Thoracic aorta (tissue), 2 donors: Measurements from ENCODE around the gene FAM98A. TPM values are rescaled to one million over a fixed set of nuclear protein-coding genes. Genes with fewer than 3 reads are reported as not detected.

ENCODE experiments used
- ATAC-seq: fragments of 150-250 bp; one replicate; pipeline ENCODE4 v1.8.0; 2017; ENCODE audit warnings: low read depth; ENCODE audit not compliant: insufficient number of reproducible peaks, low FRiP score
- DNase-seq: peaks from one replicate; pipeline ENCODE4 v3.0.0-alpha.2; 2020; ENCODE audit warnings: low spot score
- H3K27ac ChIP-seq, 2 donors: fragments of 200-600 bp; sonication (generic); 1 replicate in 1 of 2; 2 replicates in 1 of 2; pipeline ENCODE4 v1.5.1; 2016; ENCODE audit warnings: mild to moderate bottlenecking in 2 of 2, moderate library complexity in 2 of 2
- H3K27me3 ChIP-seq: fragments of 200-600 bp; sonication (generic); replicated peaks from 2 replicates; pipeline ENCODE4 v1.6.0; 2016; ENCODE audit warnings: mild to moderate bottlenecking; ENCODE audit not compliant: insufficient read depth
- H3K36me3 ChIP-seq: fragments of 200-600 bp; sonication (generic); one replicate; pipeline ENCODE4 v1.5.1; 2016
- H3K4me1 ChIP-seq, 2 donors: fragments of 200-600 bp; sonication (generic); 1 replicate in 1 of 2; 2 replicates in 1 of 2; pipeline versions ENCODE4 v1.5.1 to v1.6.0; 2016; ENCODE audit warnings: low read depth in 2 of 2, mild to moderate bottlenecking in 1 of 2; ENCODE audit not compliant: control insufficient read depth in 1 of 2
- H3K4me3 ChIP-seq: fragments of 200-600 bp; sonication (generic); 2 replicates; pipeline ENCODE4 v1.5.1; 2016; ENCODE audit warnings: mild to moderate bottlenecking
- H3K9me3 ChIP-seq: fragments of 200-600 bp; sonication (generic); 2 replicates; pipeline ENCODE4 v1.5.1; 2016
- CTCF ChIP-seq: fragments of 200-600 bp; sonication (generic); IDR thresholded peaks from one replicate; pipeline ENCODE4 v1.5.1; 2019; ENCODE audit warnings: antibody characterized with exemption
- total RNA-seq, 2 donors: library from RNA; depleted of rRNA; stranded (reverse); fragments of >200 nt; gene quantifications; one replicate each; pipeline versions ENCODE4 v1.1.0 to v1.2.3, GENCODE V29; 2016

Gene FAM98A
- total RNA-seq, 2 donors from 2014 or later: 75.9 to 94.7 TPM

DNA sequence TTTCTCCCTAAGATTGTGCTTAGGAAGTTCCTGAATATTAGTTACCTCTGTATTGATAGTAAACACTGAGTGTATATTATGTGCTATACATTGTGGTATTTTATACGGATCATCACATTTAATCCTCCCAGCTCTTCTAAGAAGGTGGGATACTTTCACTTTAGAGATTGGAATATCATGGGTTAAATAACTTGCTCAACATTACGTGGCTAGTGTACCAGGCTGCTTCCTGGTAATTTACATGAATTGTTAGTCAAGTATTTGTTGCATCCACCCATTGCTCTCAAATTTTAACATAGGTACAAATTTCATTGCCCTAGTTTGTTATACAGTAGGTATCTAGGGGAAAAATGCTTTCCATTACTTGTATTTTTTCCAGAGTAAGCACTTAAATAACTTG, 21.4 kb downstream of the FAM98A start:
- H3K4me1 ChIP-seq: no peaks in the 10 kb centered on the region
- no peaks in the 10 kb centered on the region for H3K9me3 ChIP-seq
- no peaks in the 10 kb centered on the region for H3K36me3 ChIP-seq
- H3K4me3 ChIP-seq: no peak overlapping the region
- no peak for TF ChIP-seq CTCF
- no peak for ATAC-seq
- H3K27me3 ChIP-seq: no peaks in the 10 kb centered on the region
- no peak for DNase-seq
- H3K27ac ChIP-seq: no peak overlapping the region

DNA sequence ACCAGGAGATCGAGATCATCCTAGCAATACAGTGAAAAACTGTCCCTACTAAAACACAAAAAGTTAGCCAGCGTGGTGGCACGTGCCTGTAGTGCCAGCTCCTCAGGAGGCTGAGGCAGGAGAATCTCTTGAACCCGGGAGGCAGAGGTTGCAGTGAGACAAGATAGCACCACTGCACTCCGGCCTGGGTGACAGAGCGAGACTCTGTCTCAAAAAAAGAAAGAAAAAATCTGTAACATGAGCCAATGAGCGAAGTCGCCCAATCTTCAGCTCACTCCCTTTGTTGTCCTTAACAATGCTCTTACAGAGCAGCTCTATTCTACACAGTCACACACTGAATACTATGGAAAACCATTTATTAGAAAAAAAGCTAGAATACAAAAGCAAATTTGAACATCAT, 22.0 kb downstream of the FAM98A start:
- Histone ChIP-seq H3K36me3 (no peaks in the 10 kb centered on the region), H3K27me3 (no peaks in the 10 kb centered on the region), H3K4me1 (no peaks in the 10 kb centered on the region), H3K27ac (no peak overlapping the region), H3K9me3 (no peaks in the 10 kb centered on the region), H3K4me3 (no peak overlapping the region)
- DNase-seq: no peak
- ATAC-seq: no peak
- no peak for TF ChIP-seq CTCF

DNA sequence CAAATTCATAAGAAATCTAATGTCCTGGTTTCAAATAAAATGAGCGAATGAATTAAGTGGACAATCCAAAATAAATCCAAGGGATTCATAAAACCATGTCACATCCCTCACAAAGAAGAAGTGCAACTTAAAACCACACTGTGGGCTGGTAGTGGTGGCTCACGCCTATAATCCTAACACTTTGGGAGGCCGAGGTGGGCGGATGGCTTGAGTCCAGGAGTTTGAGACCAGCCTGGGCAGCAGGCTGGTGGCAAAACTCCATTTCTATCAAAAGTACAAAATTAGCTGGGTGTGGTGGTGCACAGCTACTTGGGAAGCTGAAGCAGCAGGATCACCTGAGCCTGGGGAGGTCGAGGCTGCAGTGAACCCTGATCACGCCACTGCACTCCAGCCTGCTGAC, 25.4 kb downstream of the FAM98A start:
- Histone ChIP-seq H3K36me3 (no peaks in the 10 kb centered on the region), H3K27me3 (no peaks in the 10 kb centered on the region), H3K27ac (no peak overlapping the region), H3K4me3 (no peak overlapping the region), H3K4me1 (no peaks in the 10 kb centered on the region), H3K9me3 (no peaks in the 10 kb centered on the region)
- no peak for ATAC-seq
- no peak for DNase-seq
- TF ChIP-seq CTCF: no peak

DNA sequence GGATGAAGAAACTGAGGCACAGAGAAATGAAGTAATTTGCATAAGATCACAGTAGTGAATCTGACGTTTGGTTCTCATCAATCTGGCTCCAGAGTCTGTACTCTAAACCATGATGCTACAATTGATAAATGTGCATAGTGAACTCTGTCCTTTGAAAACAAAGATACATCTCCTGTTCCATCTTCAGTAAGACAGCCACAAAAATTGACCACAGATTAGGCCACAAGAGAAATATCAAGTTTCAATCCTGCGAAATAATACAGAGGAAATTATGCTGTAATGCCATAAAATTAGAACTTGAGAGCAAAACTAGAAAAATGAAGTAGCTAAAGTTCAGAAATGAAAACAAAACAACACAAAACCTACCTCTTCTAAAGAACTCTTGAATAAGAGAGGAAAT, 28.4 kb downstream of the FAM98A start:
- no peak overlapping the region for H3K4me3 ChIP-seq
- no peaks in the 10 kb centered on the region for H3K27me3 ChIP-seq
- no peak for TF ChIP-seq CTCF
- no peak overlapping the region for H3K27ac ChIP-seq
- no peaks in the 10 kb centered on the region for H3K36me3 ChIP-seq
- no peak for ATAC-seq
- no peaks in the 10 kb centered on the region for H3K4me1 ChIP-seq
- no peak for DNase-seq
- no peaks in the 10 kb centered on the region for H3K9me3 ChIP-seq

DNA sequence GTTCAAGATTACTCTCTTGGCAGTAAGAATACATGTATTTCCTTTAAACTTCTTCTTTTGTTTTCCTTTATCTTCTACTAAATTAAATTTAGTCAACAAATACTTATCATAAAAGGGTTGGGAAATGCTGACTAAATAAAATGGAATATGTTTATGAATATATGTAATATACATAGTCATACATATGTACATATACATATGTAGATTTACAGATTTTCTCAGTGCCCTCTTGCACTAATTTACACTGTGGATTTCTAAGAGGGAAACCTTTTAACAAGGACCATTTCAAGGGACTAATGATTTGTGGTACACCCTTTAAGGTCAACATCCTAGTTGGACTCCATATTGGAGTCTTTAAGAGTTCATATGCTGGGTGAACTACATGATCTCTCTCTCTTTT, 37.2 kb downstream of the FAM98A start:
- ATAC-seq: no peak
- Histone ChIP-seq H3K4me3 (no peak overlapping the region), H3K27me3 (no peaks in the 10 kb centered on the region), H3K36me3 (no peaks in the 10 kb centered on the region), H3K27ac (no peak overlapping the region), H3K9me3 (no peaks in the 10 kb centered on the region), H3K4me1 (no peaks in the 10 kb centered on the region)
- no peak for DNase-seq
- no peak for TF ChIP-seq CTCF
